ENCODE results near the gene NDFIP1.
"Not testable (repeated sequence)": the region's sequence is repeated elsewhere in the genome, so short reads cannot be mapped to it uniquely, and the experiment has no call there.

The NDFIP1 gene
- total RNA-seq, result 111 to 213 reads per million in 2 experiments

- peak; percentile 75 for DNase-seq (ENCODE audit: low read depth)
Measured at GRCh38 chr5:142108432-142109330, at the start of gene NDFIP1. Gene NDFIP1 (plus strand): TSS chr5:142108779. CDS start chr5:142108975, 196 bp downstream.

- DNase-seq (ENCODE audit: low read depth), result no peak
Measured at GRCh38 chr5:142059304-142059940, 49.2 kb upstream of the NDFIP1 start.

- no peak for DNase-seq (ENCODE audit: low read depth)
Measured at GRCh38 chr5:142063376-142063775, 45.2 kb upstream of the NDFIP1 start.

- DNase-seq (ENCODE audit: low read depth), result peak; percentile 3
Measured at GRCh38 chr5:142063878-142064331, 44.7 kb upstream of the NDFIP1 start.

- DNase-seq (ENCODE audit: low read depth), result no peak
Measured at GRCh38 chr5:142065273-142065672, 43.3 kb upstream of the NDFIP1 start.

GRCh38 chr5:142069606-142070399 lies 38.8 kb upstream of the NDFIP1 start:
- DNase-seq (ENCODE audit: low read depth), result no peak

GRCh38 chr5:142070734-142071133 lies 37.8 kb upstream of the NDFIP1 start:
- no peak for DNase-seq (ENCODE audit: low read depth)

DNA sequence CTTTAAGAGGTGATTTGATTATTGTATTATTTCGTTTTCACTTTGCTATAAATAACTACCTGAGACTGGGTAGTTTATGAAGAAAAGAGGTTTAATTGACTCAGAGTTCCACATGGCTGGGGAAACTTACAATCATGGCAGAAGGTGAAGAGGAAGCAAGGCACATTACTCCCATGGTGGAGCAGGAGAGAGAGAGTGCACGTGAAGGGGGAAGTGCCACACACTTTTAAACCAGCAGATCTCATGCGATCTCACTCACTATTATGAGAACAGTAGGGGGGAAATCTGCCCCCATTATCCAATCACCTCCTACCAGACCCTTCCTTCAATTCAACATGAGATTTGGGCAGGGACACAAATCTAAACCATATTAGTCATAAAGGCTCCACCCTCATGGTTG lies 36.1 kb upstream of the NDFIP1 start:
- DNase-seq (ENCODE audit: low read depth), result no peak

DNA sequence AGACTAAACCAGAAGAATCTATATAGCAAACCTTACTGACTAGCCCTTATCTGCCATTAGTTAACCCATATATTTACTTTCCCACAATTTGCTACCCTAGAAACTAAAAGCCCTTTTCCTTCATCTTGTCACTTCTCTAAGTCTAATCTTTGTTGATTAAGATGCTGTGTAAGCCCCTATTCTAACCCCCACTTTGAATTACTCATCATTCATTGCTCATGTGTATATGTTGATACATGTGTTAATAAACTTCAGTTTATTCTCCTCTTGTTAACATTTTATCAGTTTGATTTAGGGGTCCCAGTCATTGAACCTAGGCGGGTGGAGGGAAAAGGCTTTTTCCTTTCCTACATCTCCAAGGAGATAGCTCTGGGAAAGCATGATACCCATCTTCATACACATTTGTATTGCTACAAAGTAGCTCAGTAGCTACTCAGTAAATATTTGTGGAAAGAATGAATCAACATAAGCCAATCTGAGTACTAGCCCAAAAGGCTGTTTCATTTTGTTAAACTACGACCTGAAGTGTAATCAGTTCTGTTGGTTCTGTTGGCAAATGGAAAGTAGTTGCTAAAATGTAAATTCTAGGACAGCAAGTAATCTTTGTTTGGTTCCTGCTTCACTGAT lies 35.1 kb upstream of the NDFIP1 start:
- no peak for DNase-seq (ENCODE audit: low read depth)

DNA sequence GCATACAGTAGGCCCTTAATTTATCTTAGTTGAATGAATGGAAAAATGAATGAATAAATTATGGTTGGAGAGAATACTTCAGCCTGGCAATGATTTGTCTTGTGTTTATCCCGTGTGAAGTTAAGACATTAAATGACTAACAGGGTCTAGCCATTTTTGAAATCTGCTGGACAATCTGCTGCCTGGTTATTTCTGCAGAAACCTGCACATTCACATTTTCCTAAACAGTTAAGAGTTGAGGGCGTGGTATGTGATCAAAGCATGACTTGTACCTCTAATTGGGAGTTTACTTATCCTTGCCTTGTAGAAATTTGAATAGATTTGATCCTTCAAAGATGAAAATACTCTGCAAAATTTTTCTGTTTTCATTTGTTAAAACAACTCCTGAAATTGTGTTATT lies 34.6 kb upstream of the NDFIP1 start:
- no peak for DNase-seq (ENCODE audit: low read depth)

DNA sequence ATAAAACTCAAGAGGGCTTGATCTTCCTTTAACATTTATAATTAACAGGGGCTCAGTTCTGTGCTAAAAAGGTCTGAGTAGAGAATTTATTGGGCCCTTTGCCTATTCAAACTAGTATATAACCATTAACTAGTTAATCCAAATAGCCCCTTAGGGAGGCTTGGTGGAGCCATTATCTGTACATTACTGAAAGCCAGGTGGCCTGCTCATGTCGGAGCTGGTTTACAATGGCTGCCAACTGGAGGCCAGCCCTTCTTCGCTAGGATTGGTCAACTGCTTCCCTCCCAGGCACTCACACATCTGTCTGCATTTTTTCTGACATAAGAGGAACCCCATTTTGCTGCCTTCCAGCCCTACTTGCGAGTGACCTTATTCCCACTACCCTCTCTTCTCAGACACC lies 30.4 kb upstream of the NDFIP1 start:
- DNase-seq (ENCODE audit: low read depth), result no peak

DNA sequence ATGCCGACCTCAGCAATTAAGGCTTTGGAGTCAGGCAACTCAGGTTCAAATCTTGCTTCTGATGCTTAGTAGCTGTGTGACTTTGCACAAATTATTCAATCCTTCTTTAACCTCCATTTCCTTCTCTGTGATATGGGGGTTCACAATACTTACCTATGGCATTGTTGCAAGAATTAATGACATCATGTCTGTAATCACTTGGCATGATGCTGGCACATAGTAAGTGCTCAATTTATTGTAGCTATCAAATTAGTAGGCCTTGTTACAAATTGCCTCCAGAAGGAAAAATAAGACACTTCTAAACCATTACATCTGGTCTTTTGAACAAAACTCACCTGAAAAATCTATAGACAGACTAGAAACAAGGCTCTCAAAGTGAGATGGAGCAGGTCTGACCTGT lies 29.9 kb upstream of the NDFIP1 start:
- no peak for DNase-seq (ENCODE audit: low read depth)

DNA sequence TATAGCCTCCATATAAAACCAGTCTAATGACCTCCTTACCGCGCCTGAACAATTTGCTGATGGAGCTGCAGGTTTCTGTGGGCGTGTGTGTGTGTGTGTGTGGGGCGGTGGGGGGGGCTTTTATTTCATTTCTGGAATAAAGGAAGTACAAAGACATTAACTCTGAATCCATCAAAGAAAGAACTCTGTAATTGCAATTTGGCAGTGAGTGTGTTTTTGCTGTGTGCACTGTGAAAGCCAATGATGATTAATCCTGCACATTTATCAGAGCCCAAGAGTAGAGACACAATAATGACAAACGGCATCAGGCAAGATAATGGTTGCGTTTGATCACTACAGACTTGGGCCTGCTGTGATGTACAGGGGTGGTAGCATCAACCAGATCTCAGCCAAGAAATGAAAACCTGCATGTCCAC lies 29.3 kb upstream of the NDFIP1 start:
- no peak for DNase-seq (ENCODE audit: low read depth)

DNA sequence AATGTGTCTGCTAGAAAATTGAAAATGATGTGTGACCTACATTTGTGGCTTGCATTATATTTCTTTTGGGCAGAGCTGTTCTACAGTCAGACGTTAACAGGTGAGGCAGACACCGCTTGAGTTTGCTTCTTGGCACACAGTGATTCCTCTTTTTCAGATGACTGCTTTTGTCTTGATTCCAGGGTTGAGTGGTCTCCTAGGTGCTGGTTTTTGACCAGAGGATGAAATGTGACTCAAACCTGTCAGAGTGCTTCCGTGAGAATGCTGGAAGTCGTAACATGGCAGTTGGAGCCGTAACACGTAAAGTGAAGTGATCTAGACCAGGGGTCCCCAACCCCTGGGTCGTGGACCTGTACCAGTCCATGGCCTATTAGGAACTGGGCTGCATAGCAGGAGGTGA lies 28.3 kb upstream of the NDFIP1 start:
- no peak for DNase-seq (ENCODE audit: low read depth)

- no peak for DNase-seq (ENCODE audit: low read depth)
Measured at GRCh38 chr5:142082182-142082781, 26.3 kb upstream of the NDFIP1 start.

DNA sequence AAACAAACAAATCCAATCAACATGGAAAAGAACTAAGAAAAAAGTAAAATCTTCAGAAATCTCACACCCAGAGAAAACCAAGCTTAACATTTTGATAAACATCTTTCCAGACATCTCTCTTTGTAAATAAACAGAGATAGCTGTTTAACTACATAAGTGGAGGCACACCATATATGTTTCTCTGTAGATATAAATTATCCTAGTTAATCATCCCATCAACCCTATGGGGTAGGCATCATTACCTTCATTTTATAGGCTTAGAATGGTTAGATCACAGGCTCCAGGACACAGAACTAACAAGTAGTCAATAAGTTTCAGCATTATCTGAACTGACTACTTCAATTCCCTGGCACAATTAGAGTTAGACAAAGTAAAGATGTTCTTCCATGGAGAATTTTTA lies 22.4 kb upstream of the NDFIP1 start:
- DNase-seq (ENCODE audit: low read depth), result no peak

GRCh38 chr5:142086679-142087078 lies 21.9 kb upstream of the NDFIP1 start:
- DNase-seq (ENCODE audit: low read depth), result no peak

DNA sequence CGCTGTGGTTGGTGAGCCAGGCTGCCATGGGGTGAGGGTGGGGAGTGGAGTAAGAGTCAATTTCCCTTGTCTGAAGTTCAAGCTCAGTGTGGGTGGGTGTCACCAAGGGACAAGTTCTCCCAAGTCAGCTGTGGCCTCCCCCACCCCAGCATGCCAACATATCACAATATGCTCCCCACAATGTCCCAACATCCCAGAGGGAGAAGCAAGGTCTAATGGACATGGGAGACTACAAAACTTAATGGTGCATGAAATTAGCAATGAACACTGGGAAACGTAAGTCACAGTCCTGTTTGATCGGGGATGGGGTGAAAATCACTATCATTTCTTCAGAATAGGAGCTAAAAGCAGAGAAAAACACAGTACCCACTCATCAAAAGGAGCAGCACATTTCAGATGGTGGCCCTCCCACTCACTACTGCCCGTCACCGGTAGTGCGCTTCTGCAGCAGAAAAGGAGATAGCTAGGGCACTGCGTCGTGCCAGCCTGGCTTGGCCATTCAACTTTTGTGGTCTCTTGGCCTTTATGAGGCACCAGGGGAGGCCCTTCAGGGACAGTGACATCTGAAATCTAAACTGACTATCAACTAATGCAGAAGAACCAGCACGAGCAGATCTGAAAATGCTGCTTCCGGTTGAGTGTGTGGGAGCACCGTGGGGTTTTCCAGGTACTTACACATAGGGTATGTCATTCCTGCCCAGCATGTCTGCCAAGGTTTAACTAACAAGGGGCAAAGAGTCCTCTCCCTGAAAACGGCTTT lies 20.5 kb upstream of the NDFIP1 start:
- DNase-seq (ENCODE audit: low read depth), result peak; percentile 35

- not testable (repeated sequence) for DNase-seq (ENCODE audit: low read depth)
Measured at GRCh38 chr5:142088855-142089479, 19.6 kb upstream of the NDFIP1 start.

DNA sequence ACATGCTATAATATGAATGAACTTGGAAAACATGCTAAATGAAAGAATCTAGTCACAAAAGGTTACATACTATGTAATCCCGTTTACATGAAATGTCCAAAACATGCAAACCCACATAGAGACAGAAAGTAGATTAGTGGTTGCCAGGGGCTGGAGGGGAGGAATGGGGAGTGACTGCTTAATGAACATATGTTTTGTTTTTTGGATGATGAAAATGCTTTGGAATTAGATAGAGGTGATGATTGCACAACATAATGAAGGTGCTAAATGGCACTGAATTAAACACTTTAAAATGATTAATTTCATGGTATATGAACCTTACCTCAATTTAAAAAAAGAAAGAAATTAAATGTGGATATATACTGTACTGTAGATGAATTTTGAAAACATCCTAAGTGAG lies 17.6 kb upstream of the NDFIP1 start:
- DNase-seq (ENCODE audit: low read depth), result no peak

Data from T follicular helper cell (primary cell).